NCI-H187 treated with DMSO at 0.1 percent for 48 hours (cell line): ENCODE results near the gene COPG2.

Experiments used
- DNase-seq: peaks from one replicate; lab custom pipeline; 2025; lab: John Stamatoyannopoulos, UW

COPG2 gene

DNA sequence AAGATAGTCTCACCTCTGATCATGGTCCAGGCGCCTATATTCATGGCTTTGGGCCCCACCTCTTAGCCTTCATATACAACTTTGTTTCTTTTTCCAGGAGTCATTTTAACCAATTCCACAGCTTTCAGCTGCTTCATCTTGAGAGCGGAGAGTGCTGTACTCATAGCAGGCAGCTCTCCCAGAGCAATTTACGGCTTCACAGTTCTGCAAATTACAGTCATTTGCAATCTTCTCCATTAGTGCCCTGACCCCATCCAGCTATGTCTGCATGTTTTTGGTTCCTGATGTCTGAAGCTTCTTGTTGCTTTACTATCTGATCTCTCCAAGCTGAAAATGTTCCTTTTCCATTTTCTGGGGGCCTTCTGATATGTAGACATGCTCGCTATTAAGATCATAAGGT, 194.7 kb downstream of the COPG2 start:
- DNase-seq, result no peak

DNA sequence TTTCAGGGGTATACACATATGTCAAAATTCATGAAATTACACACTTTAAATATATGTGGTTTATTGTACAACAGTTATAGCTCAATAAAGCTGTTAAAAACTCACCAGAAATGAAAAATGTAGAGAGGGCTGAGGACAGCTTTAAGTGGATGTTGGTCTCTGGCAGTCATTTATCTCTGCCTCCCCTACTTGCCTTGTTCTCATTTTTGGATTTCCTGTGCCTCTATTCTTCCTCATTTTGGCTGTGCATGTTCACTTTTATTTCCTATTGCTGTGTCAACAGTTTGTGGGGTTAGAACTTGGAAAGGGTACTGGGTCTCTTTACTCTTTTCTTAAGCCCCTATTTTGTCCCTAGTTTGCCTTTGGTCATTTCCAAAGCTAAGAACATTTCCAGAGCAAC, 195.3 kb downstream of the COPG2 start:
- no peak for DNase-seq

DNA sequence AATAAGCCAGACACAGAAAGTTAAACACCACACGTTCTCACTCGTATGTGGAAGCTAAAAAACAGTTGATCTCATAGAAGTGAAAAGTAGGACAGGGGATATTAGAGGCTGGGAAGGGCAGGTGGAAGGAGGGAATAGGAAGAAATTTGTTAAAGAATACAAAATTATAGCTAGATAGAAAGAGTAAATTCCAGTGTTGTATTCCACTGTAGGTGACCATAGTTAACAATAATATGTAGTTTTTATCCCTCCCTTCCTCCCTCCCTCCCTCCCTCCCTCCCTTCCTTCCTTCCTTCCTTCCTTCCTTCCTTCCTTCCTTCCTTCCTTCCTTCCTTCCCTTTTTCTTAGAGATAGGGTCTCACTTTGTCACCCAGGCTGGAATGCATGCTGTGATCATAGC, 196.6 kb downstream of the COPG2 start:
- DNase-seq, result no peak

DNA sequence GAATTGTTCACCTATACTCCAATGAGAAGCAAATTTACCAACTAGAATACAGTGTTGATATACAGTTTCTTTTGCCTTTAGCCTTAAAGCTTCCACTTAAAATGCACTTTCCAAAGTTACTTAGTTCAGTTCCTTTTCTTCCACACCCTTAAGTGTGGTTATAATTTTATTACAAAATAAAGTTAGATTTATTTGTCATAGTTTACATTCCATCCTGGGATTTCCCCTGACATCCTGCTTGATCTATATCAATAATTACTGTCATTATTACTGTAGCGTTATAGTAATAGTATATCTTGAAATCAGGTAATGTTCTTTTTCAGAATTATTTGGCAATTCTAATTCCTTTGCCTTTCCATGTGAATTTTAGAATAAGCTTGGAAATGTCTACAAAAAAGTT, 199.9 kb downstream of the COPG2 start:
- no peak for DNase-seq

DNA sequence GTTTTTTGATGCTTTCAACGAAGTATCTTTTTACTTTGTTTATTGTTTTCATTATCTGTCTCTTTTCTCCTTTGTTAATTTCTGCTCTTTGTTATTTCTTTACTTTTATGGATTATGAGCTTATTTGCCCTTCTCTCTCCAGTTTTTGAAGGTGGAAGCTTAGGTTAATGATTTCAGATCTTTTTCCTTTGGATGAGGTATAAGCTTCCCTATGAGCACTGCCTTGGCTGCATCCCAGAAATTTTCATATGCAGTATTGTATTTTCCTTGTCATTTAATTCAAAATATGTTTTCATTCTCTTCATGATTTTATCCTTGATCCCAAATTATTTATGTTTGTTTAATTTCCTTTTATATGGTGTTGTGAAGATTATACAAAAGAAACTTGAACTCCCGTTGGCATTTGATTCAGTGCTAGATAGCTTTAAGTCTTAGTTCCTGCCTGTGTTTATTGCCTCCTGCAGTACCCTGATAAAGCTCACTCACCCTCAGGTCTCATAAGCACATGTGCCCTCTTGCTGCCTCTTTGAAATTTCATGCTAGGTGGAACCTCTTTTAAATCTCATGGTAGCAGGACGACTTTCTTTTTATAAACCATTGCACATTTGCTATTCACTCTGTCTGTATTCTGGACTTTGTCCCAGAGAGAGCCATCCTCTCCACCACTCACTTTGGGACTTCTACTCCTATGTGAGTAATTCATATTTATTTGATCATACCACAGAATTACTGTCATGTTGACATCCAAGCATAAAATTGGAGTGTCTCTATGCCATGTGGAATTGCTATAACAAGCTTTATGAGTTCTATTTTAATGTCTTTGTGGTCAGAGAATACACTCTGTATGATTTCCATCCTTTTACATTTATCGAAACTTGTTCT, 204.8 kb downstream of the COPG2 start:
- DNase-seq, result no peak

DNA sequence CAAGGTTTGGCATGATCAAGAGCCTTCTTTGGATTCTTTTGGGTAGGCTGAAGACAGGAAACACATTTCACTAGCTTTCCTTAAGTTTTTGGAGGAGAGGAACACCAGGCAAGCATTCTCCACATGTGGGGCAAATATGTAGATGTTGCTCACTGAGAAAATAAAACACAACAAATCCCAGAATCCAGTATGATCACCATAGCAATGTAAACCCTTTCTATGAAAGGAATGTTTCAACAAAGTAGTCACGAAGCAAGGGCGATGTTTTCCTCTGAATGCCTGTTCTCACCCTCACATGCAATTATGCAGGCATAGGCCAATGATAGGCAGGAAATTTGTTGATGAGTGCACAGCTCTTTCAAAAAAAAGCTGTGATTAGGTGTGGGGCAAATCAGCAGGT, 207.3 kb downstream of the COPG2 start:
- no peak for DNase-seq

DNA sequence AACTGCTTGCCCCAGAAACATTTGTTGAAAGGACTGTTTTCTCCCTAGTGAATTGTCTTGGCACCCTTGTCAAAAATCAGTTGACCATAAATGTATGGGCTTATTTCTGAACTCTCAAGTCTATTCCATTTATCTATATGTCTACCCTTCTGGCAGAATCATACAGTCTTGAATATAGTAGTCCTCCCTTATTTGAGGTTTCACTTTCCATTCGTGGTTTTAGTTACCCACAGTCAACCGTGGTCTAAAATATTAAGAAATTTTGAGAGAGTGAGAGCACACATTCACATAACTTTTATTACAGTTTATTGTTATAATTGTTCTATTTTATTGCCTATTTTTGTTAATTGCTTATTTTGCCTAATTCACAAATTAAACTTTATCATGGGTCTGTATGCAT, 210.3 kb downstream of the COPG2 start:
- DNase-seq, result no peak
